ENCODE data around the gene STS. TPM values are rescaled to one million over a fixed set of nuclear protein-coding genes. Genes with fewer than 3 reads are reported as not detected.

The STS gene
- total and polyA plus RNA-seq, 2 of the 8 experiments (the other 6 are each of a cell fraction or from before 2014, with no cell fraction given) = 0.67 to 1.5 TPM

DNA sequence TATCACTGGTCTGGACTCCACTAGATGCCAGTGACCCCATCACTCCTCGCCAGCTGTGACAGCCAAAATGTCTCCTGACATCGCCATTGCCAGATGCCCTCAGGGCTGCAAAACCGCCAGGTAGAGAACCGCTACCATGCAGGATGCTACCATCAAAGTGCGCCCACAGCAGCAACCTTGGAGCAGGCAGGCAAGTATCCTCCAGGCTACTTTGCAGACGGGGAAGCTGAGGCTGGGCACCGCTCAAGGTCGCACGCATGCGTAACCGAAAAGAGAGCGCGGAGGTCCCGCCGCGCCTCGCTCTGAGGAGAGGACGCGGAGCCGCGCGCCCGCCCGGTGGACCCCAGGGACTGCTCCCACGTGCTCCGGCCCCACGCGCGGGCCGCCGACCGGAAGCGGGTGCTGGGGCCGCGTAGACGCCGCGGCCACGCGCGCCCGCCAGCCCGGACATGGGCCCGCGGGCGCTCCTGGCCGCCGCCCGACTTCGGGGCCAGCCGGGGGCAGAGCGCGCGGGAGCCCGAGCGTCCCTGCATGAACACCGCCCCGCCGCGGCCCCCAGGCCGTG lies at the start of gene STS (continued):
- TF ChIP-seq CHD1 (IDR thresholded peaks at IDR 0.05; ENCODE audit: low read depth, low read length) (no peak), CREB1 (IDR thresholded peaks at IDR 0.05) (peak; percentile 33; the same call in 1 of the 2 replicates), CHD2 (IDR thresholded peaks at IDR 0.05; ENCODE audit: low read length) (no peak)
